ENCODE data around the gene SEC14L2. TPM values are rescaled to one million over a fixed set of nuclear protein-coding genes. Genes with fewer than 3 reads are reported as not detected.
A peak's percentile ranks its signal among the peaks of the same experiment; 100 is the strongest.
"Not testable (repeated sequence)": the region's sequence is repeated elsewhere in the genome, so short reads cannot be mapped to it uniquely, and the experiment has no call there.

SEC14L2 gene
- total RNA-seq, 1 donor from 2014 or later: 19.9 TPM

DNA sequence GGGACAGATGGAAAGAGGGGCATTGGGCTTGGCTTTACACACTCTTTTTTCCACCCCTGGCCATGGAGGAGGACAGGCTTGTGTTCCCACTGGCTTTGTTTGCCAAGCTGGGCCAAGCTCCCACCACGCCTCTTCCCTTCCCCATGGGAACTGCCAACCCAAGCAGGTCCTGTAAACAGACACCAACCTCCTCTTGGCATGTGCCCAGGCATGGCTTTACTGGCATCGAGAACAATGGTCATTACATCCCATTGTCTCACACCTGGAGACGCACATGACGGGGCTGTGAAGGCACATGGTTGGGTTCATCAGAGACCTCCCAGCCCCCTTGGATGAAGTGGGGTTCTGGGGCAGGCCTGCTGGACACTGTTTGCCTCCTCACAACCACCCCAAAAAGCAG lies 63.3 kb downstream of the SEC14L2 start:
- no peak for ATAC-seq

DNA sequence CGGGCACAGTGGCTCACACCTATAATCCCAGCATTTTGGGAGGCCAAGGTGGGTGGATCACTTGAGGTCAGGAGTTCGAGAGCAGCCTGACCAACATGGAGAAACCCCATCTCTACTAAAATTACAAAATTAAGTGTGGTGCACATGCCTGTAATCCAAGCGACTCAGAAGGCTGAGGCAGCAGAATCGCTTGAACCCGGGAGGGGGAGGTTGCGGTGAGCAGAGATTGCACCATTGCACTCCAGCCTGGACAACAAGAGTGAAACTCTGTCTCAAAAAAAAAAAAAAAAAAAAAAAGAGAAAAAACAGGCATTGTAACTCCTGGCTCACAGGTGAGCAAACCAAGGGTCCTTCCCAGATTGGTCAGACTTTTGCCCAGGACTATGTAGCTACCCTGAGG lies 63.7 kb downstream of the SEC14L2 start:
- ATAC-seq: not testable (repeated sequence)

DNA sequence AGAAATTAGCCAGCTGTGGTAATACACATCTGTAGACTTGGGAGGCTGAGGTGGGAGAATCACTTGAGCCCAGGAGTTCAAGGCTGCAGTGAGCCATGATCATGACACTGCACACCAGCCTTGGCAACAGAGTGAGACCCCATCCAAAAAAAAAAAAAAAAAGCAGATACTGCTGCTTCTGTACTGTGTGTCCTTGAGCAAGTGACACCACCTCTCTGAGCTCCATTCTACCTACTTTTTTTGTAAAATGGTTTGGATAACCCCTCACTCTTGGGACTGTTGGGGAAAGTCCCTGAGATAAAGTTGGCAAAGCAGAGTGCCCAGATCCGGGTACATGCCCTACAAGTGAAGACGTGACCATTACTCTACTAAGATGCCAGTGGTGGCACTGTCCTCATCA lies 72.3 kb downstream of the SEC14L2 start:
- ATAC-seq: no peak

DNA sequence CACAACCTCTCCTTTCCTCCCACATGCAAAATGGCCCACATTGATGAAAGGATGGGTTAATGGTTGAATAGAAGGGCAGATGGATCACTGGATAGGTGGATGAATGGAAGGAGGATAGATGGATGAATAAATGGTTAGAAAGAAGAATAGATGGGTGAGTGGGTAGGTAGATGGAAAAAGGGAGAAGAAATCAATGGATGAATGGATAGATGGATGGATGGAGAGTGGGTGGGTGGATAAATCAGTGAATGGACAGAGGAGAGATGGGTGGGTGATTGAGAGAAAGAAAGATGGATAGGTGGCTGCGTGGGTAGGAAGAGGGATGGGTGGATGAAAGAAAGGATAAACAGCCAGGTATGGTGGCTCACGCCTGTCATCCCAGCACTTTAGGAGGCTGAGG lies 73.8 kb downstream of the SEC14L2 start:
- no peak for ATAC-seq

DNA sequence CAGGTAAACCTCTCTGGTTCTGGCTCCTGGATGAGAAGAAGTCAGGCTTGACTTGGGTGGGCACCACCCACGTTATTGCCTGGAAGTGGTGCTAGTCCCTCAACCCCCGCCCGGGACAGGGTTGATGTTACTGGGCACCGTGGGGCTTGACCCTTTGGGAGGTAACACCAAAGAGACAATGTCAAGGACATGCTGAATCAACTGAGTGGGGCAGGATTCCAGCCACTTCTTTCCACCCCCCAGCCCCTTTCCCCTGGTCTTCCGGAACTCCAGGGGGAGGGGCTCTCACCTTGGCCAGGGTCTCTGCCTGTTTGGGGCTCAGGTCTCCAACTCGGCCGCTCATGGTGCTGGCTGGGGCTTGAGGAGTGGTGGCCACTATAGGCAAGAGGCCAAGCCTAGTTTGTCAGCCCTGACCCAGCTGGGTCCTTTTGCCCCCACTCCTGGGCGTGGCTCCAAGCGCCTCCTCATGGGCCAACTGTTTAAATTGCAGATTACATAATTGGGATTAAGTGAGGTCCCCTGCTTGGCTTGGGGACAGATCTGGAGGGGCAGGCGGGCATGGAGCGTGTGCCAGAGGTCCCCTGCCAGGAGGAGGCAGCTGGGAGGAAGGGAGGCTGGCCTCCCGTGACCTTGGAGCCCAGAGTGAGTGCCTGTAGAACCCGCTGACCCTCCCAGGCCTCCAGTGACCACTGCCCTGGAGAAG lies 74.9 kb downstream of the SEC14L2 start, which contains the start of gene SEC14L3:
TSS of gene SEC14L3 (minus strand) at position 402 of the 703 bp plus-strand sequence. CDS start at position 343, 59 bp downstream.
- no peak for ATAC-seq

DNA sequence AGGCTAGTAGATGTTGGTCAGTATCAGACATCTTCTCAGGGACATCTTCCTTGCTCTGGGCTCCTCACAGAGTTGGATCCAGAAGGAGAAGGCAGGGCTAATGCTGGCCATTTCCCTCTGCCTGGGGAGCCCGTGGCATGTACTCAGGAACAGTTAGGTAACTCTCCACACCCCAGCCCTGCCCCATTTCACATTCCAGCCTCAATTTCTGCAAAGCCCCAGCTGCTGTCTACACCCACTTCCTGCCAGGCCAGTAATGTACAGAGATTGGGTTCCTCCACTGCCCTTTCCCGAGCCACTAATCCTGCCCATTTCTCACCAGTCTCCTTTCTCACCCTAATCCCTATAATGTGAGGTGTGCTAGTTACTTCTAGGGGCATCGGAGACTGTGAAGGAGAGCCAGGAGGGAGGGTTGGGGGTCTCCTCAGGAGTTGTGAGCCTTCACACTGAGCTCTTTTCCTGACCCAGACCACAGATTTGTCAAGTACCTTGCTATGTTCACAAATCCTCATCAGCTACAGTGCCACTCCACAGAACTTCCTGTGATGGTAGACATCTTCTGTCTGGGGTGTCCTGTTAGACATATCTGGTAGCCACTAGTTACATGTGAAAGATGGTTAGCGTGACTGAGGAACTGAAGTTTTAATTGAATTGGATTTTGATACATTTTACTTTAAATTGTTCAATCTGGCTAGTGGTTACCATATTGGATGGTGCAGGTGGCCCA lies 76.3 kb downstream of the SEC14L2 start:
- ATAC-seq: peak; percentile 87

DNA sequence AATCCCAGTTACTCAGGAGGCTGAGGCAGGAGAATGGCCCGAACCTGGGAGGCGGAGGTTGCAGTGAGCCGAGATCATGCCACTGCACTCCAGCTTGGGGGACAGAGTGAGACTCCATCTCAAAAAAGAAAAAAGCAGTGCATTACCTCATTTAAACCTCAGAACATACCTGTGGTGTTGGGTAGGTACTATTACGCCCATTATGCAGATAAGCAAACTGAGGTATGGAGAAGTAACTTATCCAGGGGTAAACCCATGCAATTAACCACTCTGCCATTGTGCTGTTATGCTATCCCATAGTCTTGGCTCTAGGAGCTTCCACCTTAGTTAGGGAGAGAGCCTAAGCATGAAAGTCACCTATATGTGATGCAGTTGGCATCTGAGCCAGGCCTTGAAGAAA lies 77.3 kb downstream of the SEC14L2 start:
- ATAC-seq: no peak

Other genes with a start within 250 kb of the SEC14L2 start
- 0.24 TPM for gene LIF, start 150.3 kb upstream of the SEC14L2 start, total RNA-seq
- 0.28 TPM for gene OSM, start 130.2 kb upstream of the SEC14L2 start, total RNA-seq
- 43.7 TPM for gene CASTOR1, start 107.5 kb upstream of the SEC14L2 start, total RNA-seq
- 44.5 TPM for gene TBC1D10A, start 70.1 kb upstream of the SEC14L2 start, total RNA-seq
- 111 TPM for gene SF3A1, start 40.1 kb upstream of the SEC14L2 start, total RNA-seq
- 1.2 TPM for gene CCDC157, start 40.0 kb upstream of the SEC14L2 start, total RNA-seq
- gene RNF215, start 9.6 kb upstream of the SEC14L2 start, total RNA-seq: 4.8 TPM
- gene MTFP1, start 28.8 kb downstream of the SEC14L2 start, total RNA-seq: 14.1 TPM
- gene SEC14L3, start 75.0 kb downstream of the SEC14L2 start, total RNA-seq: not detected
- not detected for gene SEC14L4, start 108.7 kb downstream of the SEC14L2 start, total RNA-seq
- gene SEC14L6, start 149.7 kb downstream of the SEC14L2 start, total RNA-seq: not detected
- not detected for gene GAL3ST1, start 177.6 kb downstream of the SEC14L2 start, total RNA-seq
- gene PES1, start 194.9 kb downstream of the SEC14L2 start, total RNA-seq: 55.8 TPM
- 3.5 TPM for gene TCN2, start 210.2 kb downstream of the SEC14L2 start, total RNA-seq
- 2.0 TPM for gene SLC35E4, start 238.8 kb downstream of the SEC14L2 start, total RNA-seq